ENCODE results near the gene PAEP.
A peak's percentile ranks its signal among the peaks of the same experiment; 100 is the strongest.

The PAEP gene

GRCh38 chr9:135580664-135581380 is 19.3 kb downstream of the PAEP start:
- no peak for DNase-seq

- DNase-seq, result no peak
These were observed 20.3 kb downstream of the PAEP start for GRCh38 chr9:135581636-135582426.

GRCh38 chr9:135582541-135582940 is 21.0 kb downstream of the PAEP start:
- no peak for DNase-seq

DNA sequence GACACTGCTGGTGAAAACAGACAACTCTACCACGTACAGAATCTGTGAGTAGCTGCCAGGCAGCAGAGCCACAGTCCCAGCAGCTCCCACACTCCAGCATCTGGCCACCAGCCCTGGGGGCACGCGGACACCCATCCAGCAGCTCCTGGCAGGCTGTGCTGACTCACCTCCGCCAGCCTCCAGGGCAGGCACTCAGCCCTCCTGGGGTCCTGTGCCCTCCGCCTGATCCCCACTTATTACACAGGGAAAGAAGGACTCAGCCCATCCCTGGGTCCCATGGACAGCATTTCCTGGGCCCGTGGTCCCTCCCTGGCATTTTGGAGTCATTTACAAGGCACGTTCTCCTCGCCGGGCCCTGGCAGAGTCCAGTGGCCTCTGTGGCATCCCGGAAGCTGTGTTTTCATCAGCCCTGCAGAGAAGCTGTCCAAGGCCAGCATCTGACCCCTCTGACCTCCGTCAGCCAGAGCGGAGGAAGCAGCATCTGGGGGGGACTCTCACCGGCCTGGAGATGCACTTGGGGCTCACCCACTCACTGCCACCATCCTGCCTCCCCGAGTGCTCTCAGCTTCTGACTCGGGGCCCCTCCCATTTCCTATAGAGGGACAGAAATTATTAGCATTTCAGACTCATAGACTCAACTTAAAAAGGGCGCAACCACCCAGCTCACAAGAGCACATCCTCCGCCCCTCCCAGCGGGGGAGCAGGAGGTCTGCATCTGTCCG is 21.6 kb downstream of the PAEP start:
- no peak for DNase-seq

DNA sequence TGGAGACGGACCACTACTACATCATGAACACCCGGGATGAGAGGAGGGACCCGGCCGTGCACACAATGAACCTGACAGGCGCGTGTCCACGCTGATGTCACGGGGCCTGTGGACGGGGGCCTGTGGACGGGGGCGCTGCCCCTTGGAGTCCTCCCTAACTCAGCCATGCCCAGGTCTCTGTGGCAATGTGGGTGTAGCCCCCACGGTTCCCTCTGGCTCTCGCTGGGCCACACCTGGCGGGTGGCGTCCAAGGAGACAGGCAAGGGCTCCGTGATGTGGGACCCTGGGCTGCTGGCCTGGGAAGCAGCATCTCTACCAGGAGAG is 22.1 kb downstream of the PAEP start:
- no peak for DNase-seq

DNA sequence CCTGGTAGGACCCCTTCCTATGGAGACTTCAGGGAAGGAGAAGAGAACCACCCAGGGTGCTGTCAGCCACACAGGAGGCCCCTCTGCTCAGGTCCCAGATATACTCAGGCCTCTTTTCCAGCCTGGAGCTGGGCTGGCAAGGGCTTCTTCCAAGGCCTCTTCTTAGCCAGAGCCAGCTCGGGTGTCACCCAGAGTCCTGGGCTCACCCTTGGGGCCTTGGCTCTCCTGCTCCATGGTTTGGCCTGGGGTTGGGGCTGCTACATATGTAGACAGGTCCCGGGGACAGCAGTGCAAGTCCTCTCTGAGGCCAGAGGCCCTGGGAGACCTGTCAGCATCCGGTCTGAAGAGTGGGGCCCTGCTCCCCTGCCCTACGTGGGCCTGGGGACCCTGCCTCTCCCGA is 22.8 kb downstream of the PAEP start:
- no peak for DNase-seq

DNA sequence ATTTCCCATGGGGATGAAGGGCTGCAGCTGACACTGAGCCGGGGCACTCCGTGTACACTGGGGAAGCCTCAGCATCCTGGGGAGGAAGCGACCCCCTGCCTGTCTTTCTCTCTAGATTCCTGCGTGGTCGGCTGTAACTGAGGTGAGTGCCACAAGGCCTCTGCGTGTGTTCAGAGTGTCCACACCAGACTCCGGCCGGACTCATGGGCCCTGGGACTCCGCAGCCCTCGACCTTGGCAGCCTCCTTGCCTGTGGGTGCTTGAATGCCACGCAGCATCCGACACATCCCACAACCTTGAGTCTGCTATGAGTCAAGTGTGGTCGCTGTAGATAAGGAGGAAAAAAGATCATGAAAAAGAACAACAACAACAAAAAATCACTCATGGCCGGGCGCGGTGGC is 23.4 kb downstream of the PAEP start:
- DNase-seq, result no peak

DNA sequence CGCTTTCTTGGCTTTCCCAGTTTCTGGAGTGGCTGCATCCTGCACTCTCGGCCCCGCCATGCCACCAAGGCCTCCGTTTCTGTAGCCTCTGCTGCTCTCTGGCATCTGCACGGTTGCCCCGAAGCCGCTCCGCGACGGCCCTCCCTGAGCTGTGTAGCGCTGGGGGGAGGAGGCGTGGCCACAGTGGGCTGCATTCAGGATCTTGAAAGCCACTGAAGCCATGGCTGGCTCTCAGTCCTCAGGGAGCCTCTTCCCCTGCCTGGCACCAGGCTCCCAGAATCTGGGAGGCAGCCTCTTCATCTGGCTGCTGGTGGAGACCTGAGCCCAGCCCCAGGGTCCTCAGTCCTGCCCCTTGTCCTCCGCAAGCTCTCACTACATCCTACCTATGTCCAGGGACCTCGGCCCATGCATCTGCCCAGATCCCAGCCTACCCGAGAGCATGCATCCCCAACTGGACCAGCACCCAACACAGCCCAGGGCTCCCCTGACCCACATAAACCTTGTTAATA is 25.1 kb downstream of the PAEP start:
- no peak for DNase-seq

GRCh38 chr9:135587658-135588057 is 26.1 kb downstream of the PAEP start:
- DNase-seq, result no peak

DNA sequence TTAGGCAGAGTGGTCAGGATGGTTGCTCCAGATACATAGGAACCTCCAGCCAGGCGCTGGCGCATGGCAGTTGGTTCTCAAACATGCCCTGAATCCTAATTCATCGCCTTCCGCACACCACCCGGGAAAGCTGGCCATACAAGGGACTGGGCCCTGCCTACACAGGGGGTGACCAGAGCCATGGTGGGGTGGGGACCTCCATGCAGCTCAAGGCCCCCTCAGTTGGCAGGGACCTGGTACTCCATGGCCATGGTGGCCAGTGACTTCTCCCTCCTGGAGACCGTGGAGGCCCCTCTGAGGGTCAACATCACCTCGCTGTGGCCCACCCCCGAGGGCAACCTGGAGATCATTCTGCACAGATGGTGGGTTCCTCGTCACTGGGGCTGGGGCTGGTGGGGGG is 26.8 kb downstream of the PAEP start:
- no peak for DNase-seq

GRCh38 chr9:135588886-135589595 is 27.5 kb downstream of the PAEP start:
- DNase-seq, result no peak

- DNase-seq, result no peak
These were observed 28.3 kb downstream of the PAEP start for GRCh38 chr9:135589596-135590485.

DNA sequence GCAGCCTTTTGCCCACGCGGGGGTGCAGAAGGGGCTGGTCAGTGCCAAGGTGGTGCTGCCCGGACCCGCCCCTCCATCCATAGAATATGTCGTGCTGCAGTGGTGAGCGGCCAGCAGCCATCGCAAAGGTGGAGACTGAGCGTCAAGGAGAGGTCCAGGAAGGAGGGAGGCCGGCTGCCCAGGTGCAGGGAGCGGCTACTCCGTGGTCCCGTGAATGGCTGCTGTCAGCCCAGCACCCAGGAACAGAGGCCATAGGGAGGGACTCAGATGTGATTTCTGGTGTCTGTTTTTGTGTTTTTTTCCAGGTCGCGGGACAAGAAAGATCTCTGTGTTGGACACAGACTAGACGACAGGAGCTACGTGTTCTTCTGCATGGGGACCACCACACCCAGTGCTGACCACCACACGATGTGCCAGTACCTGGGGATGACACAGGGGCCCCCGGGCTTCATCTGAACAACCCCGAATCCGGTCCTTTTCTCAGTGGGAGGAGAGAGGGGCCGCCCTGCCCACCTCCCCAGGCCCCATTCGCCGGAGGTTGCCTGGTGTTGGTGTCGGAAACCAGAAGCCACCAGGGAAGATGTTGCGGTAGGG is 29.0 kb downstream of the PAEP start:
- no peak for DNase-seq

DNA sequence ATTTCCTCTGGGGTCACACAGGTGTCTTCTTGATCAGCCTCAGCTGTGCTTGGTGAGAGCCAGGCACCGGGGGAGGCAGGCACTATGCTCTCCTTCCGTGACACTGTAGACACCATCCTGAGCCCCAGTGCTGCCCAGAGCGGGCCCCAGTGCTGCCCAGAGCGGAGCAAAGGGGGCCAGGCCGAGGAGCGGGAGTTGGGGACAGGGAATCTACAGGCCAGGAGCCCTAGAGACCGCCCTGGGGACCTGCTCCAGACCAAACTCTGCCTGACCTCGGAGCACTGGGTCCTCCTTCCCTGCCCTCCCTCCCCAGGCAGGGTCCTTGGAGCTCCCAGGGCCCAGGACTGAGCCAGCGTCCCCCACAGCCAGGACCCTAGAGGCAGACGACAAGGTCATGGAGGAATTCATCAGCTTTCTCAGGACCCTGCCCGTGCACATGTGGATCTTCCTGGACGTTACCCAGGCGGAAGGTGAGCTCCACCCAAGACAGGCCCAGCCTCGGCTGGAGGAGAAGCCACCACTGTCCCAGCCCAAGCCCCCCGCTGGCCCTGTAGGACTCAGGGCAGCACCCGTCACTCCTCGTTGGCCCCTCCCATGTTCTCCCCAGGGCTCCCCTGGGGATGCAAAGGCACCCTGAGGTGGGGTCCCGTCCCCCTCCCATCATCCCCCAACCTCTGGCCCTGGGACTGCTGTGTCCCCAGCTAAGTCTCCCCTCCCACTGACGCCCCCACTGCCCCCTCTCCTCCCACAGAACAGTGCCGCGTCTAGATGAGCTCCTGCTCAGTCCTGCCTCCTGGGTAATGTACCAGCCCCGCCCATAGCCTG is 30.2 kb downstream of the PAEP start:
- DNase-seq, result no peak

GRCh38 chr9:135592331-135592590 is 30.7 kb downstream of the PAEP start:
- no peak for DNase-seq

- no peak for DNase-seq
These were observed 31.1 kb downstream of the PAEP start for GRCh38 chr9:135592625-135593024.

GRCh38 chr9:135596211-135596610 is 34.7 kb downstream of the PAEP start:
- no peak for DNase-seq

GRCh38 chr9:135600296-135600817 is 38.8 kb downstream of the PAEP start:
- DNase-seq, result no peak

DNA sequence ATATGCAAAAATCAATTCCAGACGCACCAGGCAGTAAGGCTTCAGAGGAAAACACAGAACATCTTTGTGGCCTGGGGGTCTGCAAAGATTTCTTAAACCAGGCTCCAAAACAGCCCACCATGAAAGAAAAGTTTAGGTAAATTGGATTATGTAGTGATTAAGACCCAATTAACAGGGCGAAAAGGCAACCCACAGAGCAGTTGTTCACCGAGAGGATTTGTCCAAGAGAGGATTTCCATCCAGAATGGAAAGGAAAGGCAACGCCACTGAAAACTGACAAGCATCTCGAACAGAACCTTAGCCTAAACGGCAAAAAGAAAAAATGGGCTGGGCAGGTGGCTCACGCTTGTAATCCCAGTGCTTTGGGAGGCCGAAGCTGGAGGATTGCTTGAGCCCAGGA is 40.4 kb downstream of the PAEP start:
- no peak for DNase-seq

- DNase-seq, result peak; percentile 64
These were observed 41.4 kb downstream of the PAEP start for GRCh38 chr9:135602789-135603481.

All from suppressor macrophage treated with lipopolysaccharide for 4 hours (primary cell).